Gastroesophageal sphincter (tissue), 3 donors: ENCODE measurements around the gene FAM25A.

Experiments
- CTCF ChIP-seq, 4 experiments: fragments of 200-600 bp in 2 of 4; fragments of 450-650 bp in 2 of 4; sonication (generic) in 1 of 4; IDR thresholded peaks; one replicate each; pipeline ENCODE4 v1.5.1; 2017 to 2019; ENCODE audit warnings: antibody characterized with exemption in 4 of 4, mild to moderate bottlenecking in 2 of 4, moderate library complexity in 2 of 4
- EP300 ChIP-seq: sonication (generic); formaldehyde crosslinking; IDR thresholded peaks from one replicate; pipeline ENCODE4 v1.6.1; 2017; ENCODE audit warnings: antibody characterized with exemption, mild to moderate bottlenecking
- POLR2A ChIP-seq, 2 donors: fragments of 450-650 bp; IDR thresholded peaks; one replicate each; pipeline ENCODE4 v1.6.1; 2017; ENCODE audit warnings: antibody characterized with exemption in 2 of 2, mild to moderate bottlenecking in 2 of 2, moderate library complexity in 1 of 2
- POLR2AphosphoS5 ChIP-seq: sonication (generic); formaldehyde crosslinking; IDR thresholded peaks from one replicate; pipeline ENCODE4 v1.6.1; 2017; ENCODE audit warnings: antibody characterized with exemption

GRCh38 chr10:87000491-87000890, 19.6 kb upstream of the FAM25A start:
- TF ChIP-seq CTCF (IDR thresholded peaks at IDR 0.05) (no peak), POLR2AphosphoS5 (no peak), POLR2A (IDR thresholded peaks at IDR 0.05) (no peak), EP300 (no peak)
